NAMALWA (cell line): Measurements from ENCODE around the gene FHIT.
"Not testable (repeated sequence)": the region's sequence is repeated elsewhere in the genome, so short reads cannot be mapped to it uniquely, and the experiment has no call there.

Source experiments
- DNase-seq: peaks from one replicate; pipeline ENCODE4 v3.0.0-alpha.2; 2015; ENCODE audit warnings: low spot score

FHIT gene

DNA sequence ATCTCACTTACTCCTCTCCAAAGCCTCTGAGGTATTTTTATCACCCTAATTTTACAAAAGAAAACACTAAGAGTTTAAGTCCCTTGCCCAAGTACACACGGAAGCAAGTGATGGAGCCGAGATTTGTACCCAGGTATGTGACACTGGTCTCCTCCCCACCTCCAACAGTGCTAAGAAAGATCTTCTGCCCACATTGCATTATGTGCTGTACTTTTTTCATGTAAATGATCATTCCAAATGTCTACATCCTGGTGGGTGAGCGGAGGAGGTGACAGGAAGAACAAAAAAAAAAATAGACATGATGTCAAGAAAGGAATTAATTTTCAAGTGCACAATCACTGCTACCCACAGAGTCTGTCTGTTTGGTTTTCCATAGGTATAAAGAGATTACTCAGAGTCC lies 694.1 kb downstream of the FHIT start:
- DNase-seq = no peak

- no peak for DNase-seq
Observed at GRCh38 chr3:60555686-60556354, 695.4 kb downstream of the FHIT start.

DNA sequence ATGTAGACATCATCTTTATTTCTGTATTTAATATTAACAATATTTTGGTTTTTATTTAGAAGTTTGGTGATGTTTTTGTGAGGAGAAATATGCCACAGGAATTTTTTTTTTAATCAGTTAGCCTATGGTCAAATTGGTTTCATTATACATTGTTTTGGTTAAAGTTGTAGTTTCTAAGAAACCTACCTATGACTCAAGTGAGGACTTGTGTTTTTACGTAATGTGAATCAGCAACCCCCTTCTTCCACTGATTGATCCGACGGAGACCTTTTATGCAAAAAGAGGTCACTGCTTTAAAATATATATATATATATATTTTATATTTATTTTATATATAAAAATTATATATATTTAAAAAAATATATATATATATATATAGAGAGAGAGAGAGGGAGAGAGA lies 698.1 kb downstream of the FHIT start:
- DNase-seq = no peak

DNA sequence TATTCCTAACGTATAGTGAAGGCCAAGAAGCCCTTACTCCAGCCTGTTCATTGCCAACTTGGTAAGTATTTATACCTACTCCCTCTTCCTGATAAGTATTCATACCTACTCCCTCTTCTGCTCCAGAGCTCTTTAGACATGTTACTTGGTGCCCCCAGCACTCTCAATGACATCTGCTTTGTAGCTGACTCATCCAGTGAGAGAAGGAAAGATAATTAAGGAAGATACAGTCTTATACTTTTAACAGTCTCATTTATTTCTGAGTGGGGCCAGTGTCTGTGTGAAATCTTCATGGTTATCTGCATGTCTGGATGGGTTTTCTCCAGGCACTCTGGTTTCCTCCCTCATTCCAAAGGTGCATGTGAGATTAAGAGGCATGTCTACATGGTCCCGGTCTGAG lies 698.7 kb downstream of the FHIT start:
- no peak for DNase-seq

- DNase-seq = no peak
Observed at GRCh38 chr3:60551455-60552209, 699.6 kb downstream of the FHIT start.

DNA sequence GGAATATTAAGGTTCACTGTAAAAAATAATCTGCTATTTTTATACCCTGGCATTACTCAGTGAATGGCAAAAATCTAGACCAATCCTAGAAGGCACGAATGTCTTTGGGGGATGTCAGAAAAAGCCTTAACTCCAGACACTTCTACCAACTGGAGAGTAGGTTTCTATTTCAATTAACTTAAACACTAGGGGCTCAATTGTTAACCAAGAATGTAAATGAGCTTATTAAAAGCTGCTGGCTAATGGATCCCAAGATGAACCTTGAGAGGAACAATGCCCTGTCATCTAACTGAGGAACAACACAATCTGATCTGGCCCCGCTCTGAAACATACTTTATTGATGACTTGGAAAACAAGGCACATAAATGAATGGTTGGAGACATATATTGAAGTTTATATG lies 701.4 kb downstream of the FHIT start:
- DNase-seq = no peak

GRCh38 chr3:60542995-60543394 lies 708.3 kb downstream of the FHIT start:
- no peak for DNase-seq

GRCh38 chr3:60539394-60539793 lies 711.9 kb downstream of the FHIT start:
- DNase-seq = not testable (repeated sequence)

- peak; percentile 38 for DNase-seq
Observed at GRCh38 chr3:60536420-60536819, 714.8 kb downstream of the FHIT start.

DNA sequence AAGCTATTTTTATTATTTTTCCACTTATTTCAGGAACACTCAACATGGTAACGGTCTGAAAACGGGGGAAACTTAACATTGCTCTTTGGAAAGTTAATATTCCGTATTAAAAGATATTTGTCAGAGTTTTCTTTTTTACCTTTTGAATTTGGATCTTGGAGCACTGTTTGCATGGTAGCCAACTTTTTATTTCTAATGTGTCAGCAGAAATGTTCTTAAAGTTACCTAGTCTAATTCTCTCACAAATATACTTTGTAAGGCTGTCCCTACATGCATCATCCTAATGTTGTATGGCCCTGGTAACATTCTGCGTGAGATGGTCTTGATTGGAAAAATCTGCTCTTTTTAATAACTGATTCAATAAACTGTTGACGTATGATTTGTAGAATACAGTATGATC lies 719.5 kb downstream of the FHIT start:
- DNase-seq = no peak

- DNase-seq = no peak
Observed at GRCh38 chr3:60528651-60529050, 722.6 kb downstream of the FHIT start.

- no peak for DNase-seq
Observed at GRCh38 chr3:60523536-60523935, 727.7 kb downstream of the FHIT start.

DNA sequence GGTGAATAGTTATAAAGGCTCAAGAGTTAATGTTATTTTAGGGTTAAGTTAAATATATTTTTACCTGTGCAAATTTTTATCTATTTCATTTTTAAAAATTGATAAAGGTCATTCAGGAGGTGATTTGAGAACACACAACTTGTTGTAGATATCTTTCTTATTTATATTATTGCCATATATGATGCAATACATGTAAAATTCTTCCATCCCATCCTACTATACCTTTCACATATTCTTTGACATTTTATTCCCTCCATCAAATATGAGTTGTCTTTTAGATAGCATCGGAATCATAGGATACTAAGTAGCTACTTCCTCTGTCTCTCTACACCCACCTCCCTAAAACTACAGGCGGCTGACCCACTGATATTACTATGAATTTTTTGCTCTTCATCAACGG lies 734.1 kb downstream of the FHIT start:
- DNase-seq = no peak

- DNase-seq = no peak
Observed at GRCh38 chr3:60514866-60515265, 736.4 kb downstream of the FHIT start.

DNA sequence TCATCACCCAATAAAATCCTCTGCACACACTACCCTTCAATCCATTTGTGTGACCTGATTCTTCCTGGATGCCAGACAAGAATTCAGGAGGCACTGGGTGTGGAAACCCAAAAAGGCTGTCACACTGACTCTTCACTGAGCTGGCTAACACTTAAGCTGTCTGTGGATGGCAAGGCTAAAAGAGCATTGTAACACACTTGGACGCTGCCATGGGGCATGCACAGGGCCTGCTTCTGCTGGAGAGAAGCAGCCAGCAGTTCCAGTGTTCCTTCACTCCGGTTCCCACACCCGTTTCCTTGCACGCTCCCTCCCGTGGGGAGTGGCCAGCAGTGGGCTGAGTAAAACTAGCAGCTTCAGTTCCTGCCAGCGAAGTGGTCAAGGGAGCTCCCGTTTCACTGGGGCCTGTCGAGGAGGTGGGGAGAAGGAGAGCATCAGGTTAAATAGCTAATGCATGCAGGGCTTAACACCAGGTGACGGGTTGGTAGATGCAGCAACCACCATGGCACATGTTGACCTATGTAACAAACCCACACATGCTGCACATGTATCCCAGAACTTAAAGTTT lies 737.1 kb downstream of the FHIT start:
- DNase-seq = no peak

GRCh38 chr3:60513241-60513640 lies 738.0 kb downstream of the FHIT start:
- no peak for DNase-seq

GRCh38 chr3:60512506-60512905 lies 738.7 kb downstream of the FHIT start:
- DNase-seq = no peak

- DNase-seq = no peak
Observed at GRCh38 chr3:60509471-60509870, 741.8 kb downstream of the FHIT start.

DNA sequence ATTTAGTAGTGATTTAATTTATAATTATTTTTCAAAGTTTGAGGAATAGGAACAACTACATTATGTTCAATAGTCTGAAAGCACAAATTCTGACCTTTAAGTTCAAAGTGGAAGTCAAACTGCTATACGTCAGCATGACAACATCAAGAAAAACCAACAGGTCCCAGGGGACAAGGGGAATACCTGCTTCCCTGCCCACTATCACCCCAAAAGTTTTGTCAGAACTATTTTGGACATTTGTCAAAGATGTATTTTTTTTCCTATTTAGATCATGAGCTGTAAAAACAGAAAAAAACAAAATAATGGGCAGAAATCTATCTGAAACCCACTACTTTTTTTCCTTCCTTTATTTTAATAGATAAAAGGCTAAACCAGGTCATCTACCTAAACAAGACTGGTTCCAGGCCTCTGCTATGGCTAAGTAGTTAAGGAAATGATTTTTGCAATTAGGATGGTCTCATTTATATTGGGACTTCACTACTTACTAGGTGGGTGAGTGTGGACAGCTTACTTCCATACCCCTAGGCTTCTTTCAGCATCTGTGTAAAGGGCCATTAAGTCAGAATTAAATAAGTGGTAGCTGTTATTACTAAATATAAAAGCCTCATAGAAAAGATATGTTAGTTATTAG lies 746.3 kb downstream of the FHIT start:
- DNase-seq = peak; percentile 5

DNA sequence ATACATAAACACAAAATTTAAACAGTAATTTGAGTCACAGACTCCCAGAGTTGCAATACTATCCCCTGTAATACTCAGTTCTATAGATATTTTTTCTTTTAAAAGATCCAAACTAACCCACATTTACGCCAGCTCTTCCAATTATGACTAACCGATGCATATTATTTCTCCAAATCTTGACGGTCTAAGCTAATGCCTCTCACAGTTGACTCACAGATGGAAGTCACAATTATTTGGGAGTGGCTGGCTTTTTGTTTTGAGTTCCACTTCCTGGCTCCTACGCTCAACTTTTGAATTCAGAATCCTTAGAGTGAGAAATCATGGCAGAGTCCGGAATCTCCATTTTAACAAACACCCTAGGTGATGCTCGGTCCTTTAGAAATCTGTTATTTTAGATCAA lies 749.9 kb downstream of the FHIT start:
- no peak for DNase-seq

DNA sequence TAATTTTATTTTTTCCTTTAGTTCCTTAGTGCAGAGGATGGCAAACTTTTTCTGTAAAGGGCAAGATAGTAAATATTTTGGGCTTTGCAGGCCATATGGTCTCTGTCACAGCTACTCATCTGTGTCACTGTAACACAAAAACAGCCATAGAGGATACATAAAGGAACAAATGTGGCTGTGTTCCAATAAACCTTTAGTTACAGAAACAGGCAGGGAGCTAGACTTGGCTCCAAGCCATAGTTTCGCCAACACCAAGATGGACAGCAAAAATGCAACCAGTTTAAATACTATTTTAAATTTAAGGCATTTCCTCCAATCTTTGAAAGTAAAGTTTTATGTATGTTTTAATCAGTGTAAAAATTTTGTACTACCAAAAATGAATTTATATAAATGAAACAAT lies 753.4 kb downstream of the FHIT start:
- DNase-seq = peak; percentile 0

DNA sequence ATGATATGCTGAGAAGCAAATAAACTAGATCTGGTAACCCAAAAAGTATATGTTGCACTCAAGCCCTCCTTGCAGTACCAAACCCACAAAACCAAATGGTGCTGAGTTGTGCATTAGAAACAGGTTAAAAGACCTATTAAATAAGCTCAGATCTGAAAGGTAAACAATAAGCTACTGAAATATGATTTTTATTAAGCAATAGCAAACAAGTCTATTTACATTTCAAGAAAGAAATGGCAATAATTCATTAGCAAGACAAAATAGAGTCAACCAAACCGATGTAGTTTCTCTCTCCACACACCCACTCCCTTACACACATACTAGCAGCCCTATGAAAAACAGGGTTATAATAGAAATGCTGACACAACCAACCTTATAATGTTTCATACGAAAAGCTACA lies 760.3 kb downstream of the FHIT start:
- DNase-seq = no peak

GRCh38 chr3:60475096-60475495 lies 776.2 kb downstream of the FHIT start:
- DNase-seq = no peak
